NCI-H2107 (cell line): ENCODE results near the gene RGS5.
"Not testable (repeated sequence)": the region's sequence is repeated elsewhere in the genome, so short reads cannot be mapped to it uniquely, and the experiment has no call there.

Experiments
- DNase-seq: peaks from one replicate; lab custom pipeline; 2025; lab: John Stamatoyannopoulos, UW

Gene RGS5, protein sequence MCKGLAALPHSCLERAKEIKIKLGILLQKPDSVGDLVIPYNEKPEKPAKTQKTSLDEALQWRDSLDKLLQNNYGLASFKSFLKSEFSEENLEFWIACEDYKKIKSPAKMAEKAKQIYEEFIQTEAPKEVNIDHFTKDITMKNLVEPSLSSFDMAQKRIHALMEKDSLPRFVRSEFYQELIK

DNA sequence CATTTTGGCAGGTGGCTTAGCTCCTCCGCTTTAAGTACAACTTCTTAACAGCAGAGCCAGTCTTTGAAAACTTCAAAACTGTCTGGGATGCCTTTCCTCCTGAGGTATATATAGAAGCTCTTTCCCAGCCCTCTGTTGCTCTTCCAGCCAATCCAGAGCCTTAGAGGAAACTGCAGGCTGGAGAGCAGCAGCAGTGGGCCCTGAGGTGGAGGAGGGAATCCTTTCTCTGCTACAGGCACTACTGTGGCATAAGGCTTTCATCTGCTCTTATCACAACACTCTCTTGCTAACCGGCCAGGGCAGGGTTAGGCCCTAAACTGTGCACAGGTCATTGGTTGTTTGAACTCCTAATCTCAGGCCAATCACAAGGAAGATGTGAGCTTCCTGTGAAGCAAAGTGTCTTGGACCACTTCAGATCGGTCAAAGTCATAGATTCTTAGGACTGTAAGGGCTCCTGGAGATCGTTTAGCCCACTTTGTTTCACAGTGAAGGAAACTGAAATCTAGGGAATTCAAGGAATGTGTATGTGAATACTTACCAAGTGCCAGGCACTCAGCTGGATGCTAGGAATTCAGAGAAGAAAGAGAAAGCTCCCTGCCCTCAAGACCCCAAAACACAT, at the start of gene RGS5:
TSS of gene RGS5 (minus strand) at position 84 of the 619 bp plus-strand sequence. CDS start at position 3, 81 bp downstream.
- no peak for DNase-seq

- DNase-seq, result no peak
Measured at GRCh38 chr1:163250382-163250974, 47.8 kb upstream of the RGS5 start.

- no peak for DNase-seq
Measured at GRCh38 chr1:163248064-163248463, 45.3 kb upstream of the RGS5 start.

- not testable (repeated sequence) for DNase-seq
Measured at GRCh38 chr1:163244648-163245047, 41.9 kb upstream of the RGS5 start.

DNA sequence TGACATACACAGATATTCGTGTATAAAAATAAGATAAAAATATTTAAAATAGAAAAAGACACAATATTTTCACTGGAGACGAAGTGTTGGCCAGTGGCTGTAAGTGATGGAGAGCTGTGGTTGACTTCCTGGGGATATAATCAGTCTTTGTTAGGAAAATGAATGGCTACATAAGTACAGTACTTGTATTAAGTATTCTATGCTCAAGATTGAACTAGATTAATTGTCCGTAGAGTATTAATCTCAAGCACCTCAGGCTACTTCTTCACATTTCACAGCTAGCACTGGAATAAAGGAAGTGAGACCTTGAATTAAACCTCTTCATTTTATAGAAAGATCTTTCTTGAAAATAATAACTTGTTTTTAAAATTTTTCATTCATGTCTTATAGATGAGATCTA, 39.0 kb upstream of the RGS5 start:
- DNase-seq, result no peak

DNA sequence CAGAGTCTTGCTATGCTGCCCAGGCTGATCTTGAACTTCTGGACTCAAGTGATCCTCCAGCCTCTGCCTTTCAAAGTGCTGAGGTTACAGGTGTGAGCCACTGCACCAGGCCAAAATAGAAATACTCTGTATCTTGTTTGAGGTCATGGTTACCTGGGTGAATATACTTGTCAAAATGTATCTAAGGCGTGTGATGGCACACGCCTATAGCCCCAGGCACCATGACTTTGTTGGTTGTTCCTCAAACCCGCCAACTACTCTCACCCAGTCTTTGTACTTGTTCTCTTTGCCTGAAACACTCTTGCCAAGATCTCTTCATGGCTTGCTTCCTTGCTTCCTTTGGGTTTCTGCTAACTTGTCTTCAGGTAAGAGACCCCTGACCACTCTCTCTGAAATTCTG, 38.0 kb upstream of the RGS5 start:
- DNase-seq, result no peak

GRCh38 chr1:163233643-163234042, 30.9 kb upstream of the RGS5 start:
- DNase-seq, result not testable (repeated sequence)

GRCh38 chr1:163231385-163231784, 28.7 kb upstream of the RGS5 start:
- no peak for DNase-seq

GRCh38 chr1:163230827-163231226, 28.1 kb upstream of the RGS5 start:
- DNase-seq, result no peak

DNA sequence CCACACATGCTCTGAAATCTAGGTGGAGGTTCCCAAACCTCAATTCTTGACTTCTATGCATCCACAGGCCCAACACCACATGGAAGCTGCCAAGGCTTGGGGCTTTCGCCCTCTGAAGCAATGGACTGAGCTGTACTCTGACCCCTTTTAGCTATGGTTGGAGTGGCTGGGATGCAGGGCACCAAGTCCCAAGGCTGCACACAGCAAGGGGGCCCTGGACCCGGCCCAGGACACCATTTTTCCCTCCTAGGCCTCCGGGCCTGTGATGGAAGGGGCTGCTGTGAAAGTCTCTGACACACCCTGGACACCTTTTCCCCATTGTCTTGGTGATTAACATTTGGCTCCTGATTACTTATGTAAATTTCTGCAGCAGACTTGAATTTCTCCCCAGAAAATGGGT, 25.6 kb upstream of the RGS5 start:
- DNase-seq, result not testable (repeated sequence)

GRCh38 chr1:163227126-163227525, 24.4 kb upstream of the RGS5 start:
- DNase-seq, result no peak

DNA sequence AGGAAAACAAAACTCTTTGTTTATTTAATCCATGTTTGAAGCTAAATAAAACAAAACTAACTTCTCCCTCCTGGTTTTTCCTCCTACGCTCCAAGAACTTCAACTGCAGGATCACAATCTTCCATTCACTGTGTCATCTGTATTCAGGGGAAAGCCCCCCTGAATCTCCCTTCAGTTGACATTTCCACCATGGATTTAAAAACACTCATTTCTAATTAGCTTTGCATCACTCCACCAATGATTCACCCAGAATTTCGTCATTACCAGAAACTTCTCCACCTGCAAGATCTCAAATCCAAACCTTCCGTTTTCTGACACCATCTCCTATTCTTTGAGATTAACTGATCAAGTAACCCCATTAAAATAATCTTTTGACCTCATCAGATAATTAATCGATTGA, 10.9 kb upstream of the RGS5 start:
- no peak for DNase-seq

DNA sequence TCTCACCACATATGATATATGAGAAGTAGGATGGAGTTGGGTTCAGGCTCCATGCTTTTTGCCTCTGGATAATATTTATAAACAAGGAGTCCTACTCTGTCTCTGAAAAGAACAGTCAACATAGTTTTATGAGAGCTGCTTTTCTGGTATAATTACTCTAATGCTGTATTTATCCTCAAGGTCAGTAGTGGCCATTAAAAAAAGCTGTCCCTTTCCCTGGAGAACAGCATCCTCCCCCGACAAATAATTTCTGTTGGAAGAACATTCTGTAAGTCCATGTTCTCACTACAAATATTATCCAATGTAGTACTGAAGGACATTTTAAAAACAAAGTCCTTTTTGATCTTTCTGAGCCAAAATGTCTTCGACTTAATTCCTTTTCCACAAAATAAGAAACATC, 9.0 kb upstream of the RGS5 start:
- no peak for DNase-seq

GRCh38 chr1:163205513-163205912, 2.8 kb upstream of the RGS5 start:
- DNase-seq, result no peak

- no peak for DNase-seq
Measured at GRCh38 chr1:163203561-163203960, 845 bp upstream of the RGS5 start.

DNA sequence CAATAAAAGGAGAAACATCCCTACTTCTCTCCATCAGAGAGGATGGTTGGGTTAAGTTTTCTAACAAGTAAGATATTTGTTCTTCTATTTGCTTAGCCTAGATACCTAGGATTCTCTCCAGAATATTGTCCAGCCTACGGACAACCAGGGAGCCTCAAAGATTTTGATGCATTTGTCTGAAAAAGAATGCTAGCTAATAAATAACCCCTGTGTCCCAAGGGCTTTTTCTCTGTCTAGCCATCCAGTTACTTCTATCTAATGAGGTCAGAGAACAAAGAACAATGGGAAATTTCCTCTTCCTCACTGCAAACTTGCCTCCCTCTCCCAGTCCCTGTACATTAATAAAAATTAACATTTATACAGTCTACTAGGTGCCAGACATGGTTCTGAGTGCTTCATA, 810 bp downstream of the RGS5 start:
- no peak for DNase-seq

DNA sequence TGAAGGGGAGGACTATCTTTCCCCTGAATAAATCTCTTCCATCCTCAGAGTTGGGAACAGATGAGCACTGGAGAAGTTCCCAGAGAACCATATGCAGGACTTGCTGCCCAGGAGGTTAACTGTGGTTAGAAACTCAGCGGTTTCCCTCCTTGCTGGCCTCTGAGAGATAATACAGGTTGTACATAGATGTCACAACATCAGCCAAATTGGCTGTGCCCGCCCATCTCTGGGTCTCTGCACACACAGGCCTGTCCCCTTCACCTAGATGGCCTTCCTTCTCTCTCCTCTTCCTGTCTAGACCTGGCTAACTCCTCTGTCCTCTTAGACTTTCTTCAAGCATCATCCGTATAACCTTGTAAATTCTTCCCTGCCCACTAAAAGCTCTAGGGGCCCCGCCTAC, 5.7 kb downstream of the RGS5 start:
- DNase-seq, result no peak

- no peak for DNase-seq
Measured at GRCh38 chr1:163196449-163196787, 6.3 kb downstream of the RGS5 start.

- DNase-seq, result no peak
Measured at GRCh38 chr1:163195728-163196448, 6.8 kb downstream of the RGS5 start.

DNA sequence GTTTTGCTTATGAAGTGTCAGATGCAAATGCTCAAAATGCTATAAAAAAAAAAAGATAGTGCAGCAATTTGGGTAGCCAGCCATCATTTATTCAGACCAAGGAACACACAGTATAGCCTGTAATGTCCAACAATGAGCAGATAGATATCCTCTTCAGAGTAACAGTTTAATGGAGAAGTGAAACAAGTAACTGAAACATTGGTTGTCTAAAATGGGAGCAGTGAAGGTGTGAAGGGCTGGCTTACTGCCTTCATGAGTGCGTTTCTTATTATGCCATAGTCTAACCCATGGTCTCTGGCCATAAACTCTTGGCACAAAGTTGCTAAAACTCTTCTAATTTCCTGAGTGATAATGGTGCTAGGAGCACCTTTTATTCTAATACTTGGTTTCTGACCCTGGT, 11.4 kb downstream of the RGS5 start:
- no peak for DNase-seq

- DNase-seq, result no peak
Measured at GRCh38 chr1:163188947-163189346, 13.8 kb downstream of the RGS5 start.

DNA sequence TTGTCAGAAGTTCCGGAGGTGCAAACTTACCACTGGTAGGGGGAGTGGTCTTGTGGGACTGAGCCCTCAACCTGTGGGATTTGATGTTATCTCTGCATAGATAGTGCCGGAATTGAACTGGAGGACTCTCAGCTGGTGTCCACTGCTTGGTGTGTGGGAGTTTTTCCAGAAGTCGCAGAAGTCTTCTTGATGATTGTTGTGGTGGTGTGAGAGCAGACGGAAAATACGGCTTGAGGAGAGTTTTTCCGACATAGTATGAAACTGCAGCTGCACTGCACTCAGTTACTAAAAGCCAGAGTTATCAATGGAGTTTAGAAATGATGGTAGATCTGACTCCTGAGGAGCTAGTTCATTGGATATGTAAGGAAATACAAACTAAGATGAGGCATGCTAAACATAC, 14.9 kb downstream of the RGS5 start:
- DNase-seq, result no peak

GRCh38 chr1:163186862-163187261, 15.9 kb downstream of the RGS5 start:
- no peak for DNase-seq
